B cell (primary cell): Measurements from ENCODE around the gene FOXF1. TPM values are rescaled to one million over a fixed set of nuclear protein-coding genes. Genes with fewer than 3 reads are reported as not detected.

Experiments
- ATAC-seq: fragments of 200-7000 bp; cut with Tn5 transposase; one replicate; pipeline ENCODE4 v1.10.0; 2021; ENCODE audit warnings: low read depth, mild to moderate bottlenecking, moderate number of reproducible peaks, moderate library complexity
- CTCF ChIA-PET: fragments of 350-600 bp; sonication (Branson Sonifier 250); formaldehyde crosslinking; loops from one replicate; lab custom pipeline; 2021; ENCODE audit warnings: antibody characterized with exemption, inconsistent platforms; lab: Charles Lee
- POLR2A ChIA-PET: fragments of 350-600 bp; sonication (Branson Sonifier 250); formaldehyde crosslinking; loops from one replicate; lab custom pipeline; 2021; ENCODE audit warnings: antibody characterized with exemption; lab: Charles Lee
- DNase-seq: peaks from one replicate; pipeline ENCODE4 v3.0.0; 2013
- H2AFZ ChIP-seq: 2 replicates; pipeline ENCODE4 v1.6.1; 2012; ENCODE audit warnings: mild to moderate bottlenecking, low read depth, low read length; ENCODE audit not compliant: insufficient read depth, poor library complexity, severe bottlenecking
- H3K27ac ChIP-seq, 2 donors: 1 replicate in 1 of 2; 2 replicates in 1 of 2; pipeline ENCODE4 v1.5.1; 2012 to 2013; ENCODE audit warnings: low read length in 2 of 2, mild to moderate bottlenecking in 2 of 2, moderate library complexity in 1 of 2
- H3K27me3 ChIP-seq, 4 experiments: fragments of 200-600 bp in 1 of 4; sonication (generic) in 1 of 4; replicated peaks in 1 of 4; 1 replicate in 2 of 4; 2 replicates in 2 of 4; pipeline versions ENCODE4 v1.6.1 to v1.7.0; 2013 to 2016; ENCODE audit warnings: low read length in 3 of 4, mild to moderate bottlenecking in 2 of 4, mixed read lengths in 1 of 4, moderate library complexity in 1 of 4; ENCODE audit not compliant: insufficient read depth in 4 of 4, control insufficient read depth in 3 of 4; ENCODE audit errors: control extremely low read depth in 1 of 4
- H3K36me3 ChIP-seq, 2 experiments: replicated peaks in 1 of 2; 1 replicate in 1 of 2; 2 replicates in 1 of 2; pipeline versions ENCODE4 v1.6.1 to v1.7.1; 2013; ENCODE audit warnings: low read length in 1 of 2; ENCODE audit not compliant: insufficient read depth in 2 of 2, control insufficient read depth in 1 of 2; ENCODE audit errors: control extremely low read depth in 1 of 2, extremely low read depth in 1 of 2
- H3K4me1 ChIP-seq, 2 donors: fragments of 200-600 bp in 1 of 2; sonication (generic) in 1 of 2; 1 replicate in 1 of 2; 2 replicates in 1 of 2; pipeline versions ENCODE4 v1.5.1 to v1.6.1; 2013 to 2017; ENCODE audit warnings: low read length in 2 of 2; ENCODE audit not compliant: control insufficient read depth in 2 of 2, insufficient read depth in 2 of 2
- H3K4me2 ChIP-seq: replicated peaks from 2 replicates; pipeline ENCODE3; 2012; ENCODE audit warnings: mild to moderate bottlenecking, low read depth, low read length; ENCODE audit not compliant: poor library complexity, severe bottlenecking
- H3K4me3 ChIP-seq, 5 experiments: fragments of 200-600 bp in 1 of 5; sonication (generic) in 1 of 5; 1 replicate in 3 of 5; 2 replicates in 2 of 5; pipeline versions ENCODE4 v1.5.1 to v1.7.0; 2011 to 2016; ENCODE audit warnings: low read length in 4 of 5, mild to moderate bottlenecking in 4 of 5, low read depth in 2 of 5, control low read depth in 1 of 5, moderate library complexity in 1 of 5; ENCODE audit not compliant: insufficient read depth in 1 of 5; ENCODE audit errors: control extremely low read depth in 1 of 5, extremely low read depth in 1 of 5
- H3K79me2 ChIP-seq: fragments of 200-600 bp; sonication (generic); one replicate; pipeline ENCODE4 v1.6.0; 2016; ENCODE audit warnings: low read length; ENCODE audit not compliant: control insufficient read depth, insufficient read depth
- H3K9ac ChIP-seq: fragments of 200-600 bp; sonication (generic); 2 replicates; pipeline ENCODE4 v1.6.1; 2017; ENCODE audit warnings: mild to moderate bottlenecking, low read length, moderate library complexity
- H3K9me3 ChIP-seq, 3 donors: one replicate each; pipeline versions ENCODE4 v1.6.1 to v1.7.1; 2013; ENCODE audit warnings: low read length in 2 of 3; ENCODE audit not compliant: control insufficient read depth in 2 of 3, insufficient read depth in 1 of 3; ENCODE audit errors: control extremely low read depth in 1 of 3
- H4K20me1 ChIP-seq: 2 replicates; pipeline ENCODE4 v1.6.0; 2012; ENCODE audit warnings: mild to moderate bottlenecking, low read length; ENCODE audit not compliant: insufficient read depth, control insufficient read depth, poor library complexity, severe bottlenecking
- H3K27ac Mint-ChIP-seq: one replicate; pipeline ENCODE4 v1.8.0; 2021; ENCODE audit warnings: mixed read lengths
- H3K27me3 Mint-ChIP-seq: one replicate; pipeline ENCODE4 v1.8.0; 2021; ENCODE audit warnings: mixed read lengths
- H3K4me1 Mint-ChIP-seq: one replicate; pipeline ENCODE4 v1.8.0; 2021; ENCODE audit warnings: mixed read lengths
- H3K4me3 Mint-ChIP-seq: one replicate; pipeline ENCODE4 v1.8.0; 2021; ENCODE audit warnings: mixed read lengths
- H3K9me3 Mint-ChIP-seq: one replicate; pipeline ENCODE4 v1.8.0; 2022; ENCODE audit warnings: mixed read lengths; ENCODE audit not compliant: insufficient read depth
- EZH2 ChIP-seq: IDR thresholded peaks from 2 replicates; pipeline ENCODE4 v1.6.1; 2012; ENCODE audit warnings: borderline replicate concordance, low read depth, mild to moderate bottlenecking, moderate library complexity, low read length; ENCODE audit not compliant: insufficient read depth, poor library complexity, severe bottlenecking
- WGBS: methylation state at CpG from one replicate; pipeline ENCODE4 v1.1.5; 2013; ENCODE audit warnings: missing lambda C conversion rate; ENCODE audit not compliant: insufficient coverage; 5-methylcytosine and 5-hydroxymethylcytosine counted together
- intact Hi-C: fragments of 100-400 bp; cut with micrococcal nuclease; formaldehyde crosslinking; loops from one replicate; pipeline ENCODE4 v1.10.0; 2022
- polyA plus RNA-seq: library from polyadenylated mRNA; depleted of rRNA; stranded (reverse); fragments of >200 nt; gene quantifications from 2 replicates; pipeline ENCODE4 v1.2.3, GENCODE V29; 2012
- total RNA-seq, 2 donors: library from RNA; stranded (reverse); fragments of 120-200 nt in 1 of 2; gene quantifications; 1 replicate in 1 of 2; 2 replicates in 1 of 2; pipeline versions ENCODE4 v1.2.3 to v1.2.4, GENCODE V29; 2013 to 2022
- TF ChIP-seq, protein P1 (sequence below): fragments of 200-600 bp; IDR thresholded peaks from one replicate; pipeline ENCODE4 v1.8.0; 2022; ENCODE audit warnings: antibody characterized with exemption, mild to moderate bottlenecking

The FOXF1 gene
- total and polyA plus RNA-seq, 2 donors (not counting 1 experiment from before 2014, with no cell fraction given) = not detected

DNA sequence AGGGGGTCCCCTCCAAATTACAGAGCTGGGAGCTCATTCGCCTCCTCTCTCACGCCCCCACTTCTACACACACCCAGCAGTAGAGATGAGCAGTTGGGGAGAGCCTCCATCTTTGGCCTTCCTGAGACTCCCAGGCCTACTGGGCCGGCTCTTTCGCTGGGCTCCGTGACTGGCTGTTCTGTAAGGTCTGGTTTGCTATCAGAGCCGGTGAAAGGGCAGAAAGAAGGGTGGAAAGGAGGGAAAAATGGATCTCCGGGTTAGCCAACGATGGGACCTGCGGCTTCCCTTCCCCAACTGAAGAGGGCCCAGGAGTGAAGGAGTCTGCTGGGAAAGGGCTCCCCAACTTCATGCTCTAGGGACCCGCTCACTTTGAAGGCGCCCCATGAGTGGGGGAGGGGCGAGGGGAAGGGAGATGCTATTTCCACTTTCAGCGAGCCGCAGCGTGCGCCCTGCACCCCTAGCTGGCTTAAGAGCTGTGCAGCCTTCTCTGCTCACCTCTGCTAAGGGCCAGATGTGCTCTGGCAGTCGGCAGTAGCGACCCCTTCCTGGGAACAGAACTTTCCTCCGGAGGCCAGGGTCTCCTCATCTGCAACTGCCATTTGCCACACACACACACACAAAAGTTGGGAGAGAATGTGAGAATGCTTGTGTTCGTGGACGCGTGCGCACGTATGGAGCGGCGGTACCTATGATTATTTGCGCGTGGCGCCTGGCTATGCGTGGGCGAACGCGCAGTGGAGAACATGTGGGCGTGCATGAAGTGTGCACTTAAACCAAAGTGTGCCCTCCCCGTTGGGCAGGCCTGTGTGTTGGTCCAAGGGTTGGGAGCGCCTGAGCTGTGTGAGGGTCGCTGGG is 2.9 kb upstream of the FOXF1 start:
- ChIA-PET CTCF (no interaction called here), POLR2A (no interaction called here)
- no peaks in the 10 kb centered on the region for H4K20me1 ChIP-seq
- no peaks in the 10 kb centered on the region for H3K79me2 ChIP-seq
- H3K27me3 ChIP-seq = peaks cover 0 to 92% (median 57%) of the 10 kb centered on the region in 4 experiments
- no peak overlapping the region for H3K4me3 ChIP-seq
- 15% methylated on average over 31 of the region's 37 CpGs for WGBS
- Mint-ChIP-seq H3K27ac (peak overlapping the region; percentile 13), H3K27me3 (peaks cover 60% of the 10 kb centered on the region), H3K4me1 (peaks cover 40% of the 10 kb centered on the region), H3K9me3 (no peaks in the 10 kb centered on the region), H3K4me3 (peak overlapping the region; percentile 73)
- no peak overlapping the region for H2AFZ ChIP-seq
- peaks cover 50 to 66% of the 10 kb centered on the region in 2 donors for H3K4me1 ChIP-seq
- H3K4me2 ChIP-seq = peak overlapping the region; percentile 96
- no peak overlapping the region for H3K9ac ChIP-seq
- DNase-seq (no peak), ATAC-seq (no peak)
- TF ChIP-seq, protein P1, sequence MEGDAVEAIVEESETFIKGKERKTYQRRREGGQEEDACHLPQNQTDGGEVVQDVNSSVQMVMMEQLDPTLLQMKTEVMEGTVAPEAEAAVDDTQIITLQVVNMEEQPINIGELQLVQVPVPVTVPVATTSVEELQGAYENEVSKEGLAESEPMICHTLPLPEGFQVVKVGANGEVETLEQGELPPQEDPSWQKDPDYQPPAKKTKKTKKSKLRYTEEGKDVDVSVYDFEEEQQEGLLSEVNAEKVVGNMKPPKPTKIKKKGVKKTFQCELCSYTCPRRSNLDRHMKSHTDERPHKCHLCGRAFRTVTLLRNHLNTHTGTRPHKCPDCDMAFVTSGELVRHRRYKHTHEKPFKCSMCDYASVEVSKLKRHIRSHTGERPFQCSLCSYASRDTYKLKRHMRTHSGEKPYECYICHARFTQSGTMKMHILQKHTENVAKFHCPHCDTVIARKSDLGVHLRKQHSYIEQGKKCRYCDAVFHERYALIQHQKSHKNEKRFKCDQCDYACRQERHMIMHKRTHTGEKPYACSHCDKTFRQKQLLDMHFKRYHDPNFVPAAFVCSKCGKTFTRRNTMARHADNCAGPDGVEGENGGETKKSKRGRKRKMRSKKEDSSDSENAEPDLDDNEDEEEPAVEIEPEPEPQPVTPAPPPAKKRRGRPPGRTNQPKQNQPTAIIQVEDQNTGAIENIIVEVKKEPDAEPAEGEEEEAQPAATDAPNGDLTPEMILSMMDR = no peak
- no peak for TF ChIP-seq EZH2
- H3K9me3 ChIP-seq = peaks cover 0 to 22% (median 0%) of the 10 kb centered on the region in 3 donors
- H3K36me3 ChIP-seq = no peaks in the 10 kb centered on the region
- intact Hi-C loops = no loop called here
- H3K27ac ChIP-seq = no peak overlapping the region
